GM19372 (cell line): Measurements from ENCODE around the gene DGKH.
A peak's percentile ranks its signal among the peaks of the same experiment; 100 is the strongest.
"Not testable (repeated sequence)": the region's sequence is repeated elsewhere in the genome, so short reads cannot be mapped to it uniquely, and the experiment has no call there.

ENCODE experiments used
- ATAC-seq: cut with Tn5 transposase; IDR thresholded peaks from one replicate; pipeline ENCODE4 v1.9.1; 2021; ENCODE audit warnings: mild to moderate bottlenecking, low read depth, moderate library complexity; ENCODE audit not compliant: unreplicated experiment

Gene DGKH

DNA sequence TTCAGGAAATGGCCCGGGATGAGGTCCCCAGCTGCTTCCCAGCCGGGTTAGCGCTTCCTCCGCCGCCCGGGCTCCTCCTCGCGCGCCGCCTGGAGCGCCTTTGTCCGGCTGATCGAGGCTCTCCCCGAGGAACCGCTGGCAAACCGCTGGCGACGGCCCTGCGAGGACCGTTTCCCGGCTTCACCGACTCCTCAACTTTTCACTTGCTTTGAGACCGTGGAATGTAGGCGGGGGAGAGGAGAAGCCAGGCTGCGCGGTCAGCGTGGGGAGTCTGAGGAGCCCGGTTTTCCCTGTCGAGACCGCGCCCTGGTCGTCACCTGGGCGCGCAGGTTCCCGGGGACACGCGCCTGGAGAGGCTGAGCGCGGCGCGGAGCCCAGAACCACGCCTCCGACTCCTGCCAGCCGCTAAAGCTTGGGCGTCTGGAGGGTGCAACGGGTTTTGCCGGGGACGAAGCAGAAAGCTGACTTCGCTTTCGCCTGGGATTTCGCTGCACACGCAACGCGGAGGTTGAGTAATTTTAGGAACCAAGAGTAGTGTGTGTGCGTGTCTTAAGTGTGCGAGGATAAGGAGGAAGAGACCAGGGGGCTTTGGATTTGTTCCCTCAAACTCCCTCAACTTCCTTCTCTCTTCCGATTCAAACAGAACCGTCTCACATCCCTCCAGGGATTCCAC lies 7.3 kb upstream of the DGKH start:
- peak; percentile 10 for ATAC-seq

DNA sequence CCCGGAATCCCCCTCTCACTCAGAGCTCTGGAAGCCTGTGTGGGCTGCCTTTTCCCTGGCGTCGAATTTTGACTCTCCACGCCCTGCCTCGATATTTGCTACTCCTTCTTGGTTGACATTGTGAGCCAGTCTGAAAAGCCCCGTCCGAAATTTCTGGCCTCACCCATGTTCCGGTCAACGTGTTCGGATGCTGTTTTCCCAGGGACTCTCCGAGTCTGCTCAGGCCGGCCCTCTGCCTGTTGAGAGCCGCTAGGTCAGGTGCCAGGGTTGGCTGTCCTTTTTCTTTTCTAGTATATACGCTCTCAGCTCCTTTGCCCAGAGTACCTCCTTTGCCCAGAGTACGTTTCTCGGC lies 6.8 kb upstream of the DGKH start:
- ATAC-seq, result no peak

DNA sequence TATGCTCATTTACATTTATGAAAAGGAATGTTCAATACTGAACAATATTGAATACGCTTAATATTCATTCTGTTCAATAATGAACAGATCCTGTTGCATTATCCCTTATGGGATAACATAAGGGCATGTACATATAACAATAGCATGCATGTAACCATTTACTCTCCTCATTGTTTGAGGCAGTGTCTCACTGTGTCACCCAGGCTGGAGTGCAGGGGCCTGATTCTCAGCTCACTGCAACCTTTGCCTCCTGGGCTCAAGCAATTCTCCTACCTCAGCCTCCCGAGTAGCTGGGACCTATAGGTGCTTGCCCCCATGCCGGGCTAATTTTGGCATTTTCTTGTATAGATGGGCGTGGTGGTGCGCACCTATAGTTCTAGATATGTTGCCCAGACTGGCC lies 4.8 kb upstream of the DGKH start:
- ATAC-seq, result no peak

DNA sequence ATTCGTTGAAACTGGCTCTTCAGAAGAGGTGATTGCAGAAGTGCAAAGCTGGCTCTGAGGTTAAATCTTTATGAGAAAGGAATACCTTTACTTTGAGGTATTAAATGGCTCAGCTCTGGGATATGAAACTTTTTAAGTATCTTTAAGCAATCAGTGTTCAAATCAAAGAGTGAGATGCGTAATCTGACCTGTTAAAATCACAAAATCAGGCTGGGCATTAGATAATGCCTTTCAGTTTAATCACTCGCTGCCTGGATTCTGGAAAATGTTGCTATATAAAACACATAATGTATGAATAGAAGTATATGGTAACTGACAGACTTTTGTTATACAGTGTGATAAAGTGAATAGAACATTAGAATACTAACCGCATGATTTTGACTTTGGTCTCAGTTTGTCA lies 2.0 kb upstream of the DGKH start:
- no peak for ATAC-seq

DNA sequence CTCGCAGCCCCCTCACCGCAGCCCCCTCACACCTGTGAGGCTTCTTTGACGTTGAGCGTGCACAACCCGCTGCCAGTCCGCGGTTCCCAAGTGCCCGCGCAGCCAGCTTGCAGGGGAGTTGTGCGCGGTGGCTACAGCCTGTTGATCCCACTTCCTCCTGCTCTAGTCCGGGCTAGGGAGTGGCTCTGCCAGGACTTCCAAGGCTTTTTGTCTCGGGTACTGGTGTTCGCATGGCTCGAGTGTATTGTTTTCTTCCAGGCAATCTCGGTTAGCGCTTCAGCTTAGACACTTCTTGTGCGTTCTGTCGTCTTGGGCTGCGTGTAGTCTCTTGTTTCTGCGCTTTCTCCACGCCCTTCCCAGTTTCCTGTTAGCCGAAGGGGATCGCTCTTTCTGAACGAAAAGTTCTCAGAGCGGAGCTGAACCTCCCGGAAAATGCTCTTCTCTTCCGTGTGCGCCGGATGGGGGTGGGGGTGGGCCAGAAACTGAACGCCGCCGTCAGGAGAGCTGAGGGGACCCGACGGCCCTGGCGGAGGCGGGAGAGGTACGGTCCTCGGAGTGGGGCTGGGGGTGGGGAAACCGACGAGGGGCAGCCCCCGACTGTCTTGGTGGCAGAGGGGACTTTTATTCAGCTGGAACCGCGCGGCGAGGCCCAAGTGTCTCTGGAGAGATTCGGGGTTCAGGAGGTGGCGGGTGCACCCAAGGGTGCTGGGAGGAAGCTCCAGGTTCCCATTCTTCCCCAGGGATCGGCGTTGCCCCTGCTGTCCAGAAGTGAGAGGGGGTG lies 697 bp upstream of the DGKH start:
- ATAC-seq, result no peak

DNA sequence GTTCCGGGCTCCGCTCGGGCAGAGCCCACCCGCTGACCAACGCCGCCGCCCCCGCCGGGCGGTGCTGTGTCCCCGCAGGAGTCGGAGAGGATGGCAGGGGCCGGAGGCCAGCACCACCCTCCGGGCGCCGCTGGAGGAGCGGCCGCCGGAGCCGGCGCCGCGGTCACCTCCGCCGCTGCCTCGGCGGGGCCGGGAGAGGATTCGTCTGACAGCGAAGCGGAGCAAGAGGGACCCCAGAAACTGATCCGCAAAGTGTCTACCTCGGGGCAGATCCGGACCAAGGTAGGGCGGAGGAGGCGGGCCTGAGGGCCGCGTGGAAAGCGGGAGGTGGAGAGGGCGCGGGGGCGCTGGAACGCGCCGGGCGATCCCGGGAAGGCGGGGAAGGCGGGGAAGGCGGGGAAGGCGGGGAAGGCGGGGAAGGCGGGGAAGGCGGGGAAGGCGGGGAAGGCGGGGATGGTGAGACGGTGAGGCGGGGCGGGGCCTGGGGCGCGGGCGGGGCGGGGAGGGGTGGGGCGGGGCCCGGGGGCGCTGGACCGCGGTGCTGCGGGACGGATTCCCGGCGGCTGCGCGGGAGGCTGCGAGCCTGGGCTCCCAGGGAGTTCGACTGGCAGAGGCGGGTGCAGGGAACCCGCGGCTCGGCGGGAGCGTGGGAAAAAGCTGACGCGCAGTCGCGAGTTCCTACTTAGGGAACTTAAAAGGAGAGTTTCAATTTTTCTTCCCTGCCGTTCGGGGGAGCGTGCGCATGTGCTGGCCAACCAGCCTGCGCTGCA lies 421 bp downstream of the DGKH start:
- ATAC-seq, result no peak

DNA sequence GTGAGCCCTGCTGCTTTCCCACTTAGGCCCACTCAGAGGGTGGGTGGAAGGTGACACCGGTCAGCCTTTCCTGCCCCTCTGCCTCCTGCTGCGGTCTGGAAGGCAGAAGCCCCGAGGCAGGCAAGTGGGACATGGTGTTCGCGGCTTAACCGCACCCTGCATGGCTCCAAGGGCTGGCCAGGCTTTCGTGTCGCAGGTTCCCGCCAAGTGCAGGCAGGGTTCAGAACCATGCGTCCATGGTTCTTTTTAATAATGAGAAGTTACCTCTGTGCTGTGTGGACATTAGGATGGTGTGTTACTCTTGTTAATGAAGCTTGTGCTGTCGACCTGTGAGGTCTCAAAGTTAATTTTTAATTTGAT lies 986 bp downstream of the DGKH start:
- no peak for ATAC-seq

DNA sequence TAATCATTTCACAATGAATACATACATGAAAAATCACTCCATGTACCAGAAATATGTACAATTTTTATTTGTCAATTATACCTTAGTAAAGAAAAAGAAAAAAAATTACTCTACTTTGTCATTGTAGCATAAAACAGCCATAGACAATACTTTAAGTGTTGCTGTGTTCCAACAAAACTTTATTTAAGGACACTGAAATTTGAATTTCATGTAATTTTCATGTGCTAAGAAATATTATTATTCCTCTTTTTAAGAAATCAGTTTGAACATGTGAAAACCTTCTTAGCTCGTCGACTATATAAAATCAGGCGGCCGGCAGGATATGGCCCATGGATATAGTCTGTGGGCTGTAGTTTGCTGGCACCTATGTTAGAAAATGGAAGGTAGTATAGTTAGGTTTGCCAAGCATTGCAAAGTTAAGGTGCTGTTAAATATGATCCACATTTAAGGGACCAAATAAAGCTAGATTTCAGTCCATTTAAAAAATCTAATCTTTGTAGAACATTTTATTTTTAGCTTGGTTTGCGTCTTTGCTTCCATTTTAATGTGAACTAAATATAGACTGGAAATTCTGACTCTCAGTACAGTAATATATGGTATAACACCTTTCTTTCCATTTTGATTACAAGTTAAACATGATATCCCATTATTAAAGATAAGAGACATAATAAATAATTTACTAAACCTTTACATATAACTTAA lies 6.5 kb downstream of the DGKH start:
- ATAC-seq, result no peak

DNA sequence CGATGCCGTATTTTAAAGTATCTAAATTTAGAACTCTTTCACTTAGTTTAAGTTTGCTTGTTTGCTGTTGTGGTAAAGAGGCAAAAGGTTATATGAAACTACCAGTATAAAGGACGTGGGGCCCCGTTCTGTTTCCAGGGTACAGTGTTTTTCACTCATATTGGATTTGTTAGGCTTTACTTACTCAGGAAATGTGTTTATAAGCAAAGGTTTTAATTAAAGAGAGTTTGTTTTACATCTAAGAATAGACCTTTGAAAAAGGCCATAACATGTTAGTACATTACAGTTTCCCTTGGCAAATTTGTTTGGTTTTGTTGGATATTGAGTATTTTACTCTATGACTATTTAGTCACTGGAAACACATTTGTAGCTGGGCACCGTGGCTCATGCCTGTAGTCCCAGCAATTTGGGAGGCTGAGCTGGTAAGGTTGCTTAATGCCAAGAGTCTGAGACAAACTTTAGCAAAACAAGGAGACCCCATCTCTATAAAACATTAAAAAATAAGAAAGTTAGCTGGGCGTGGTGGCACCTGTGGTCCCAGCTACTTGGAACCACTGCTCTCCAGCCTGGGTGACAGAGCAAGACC lies 7.1 kb downstream of the DGKH start:
- no peak for ATAC-seq

DNA sequence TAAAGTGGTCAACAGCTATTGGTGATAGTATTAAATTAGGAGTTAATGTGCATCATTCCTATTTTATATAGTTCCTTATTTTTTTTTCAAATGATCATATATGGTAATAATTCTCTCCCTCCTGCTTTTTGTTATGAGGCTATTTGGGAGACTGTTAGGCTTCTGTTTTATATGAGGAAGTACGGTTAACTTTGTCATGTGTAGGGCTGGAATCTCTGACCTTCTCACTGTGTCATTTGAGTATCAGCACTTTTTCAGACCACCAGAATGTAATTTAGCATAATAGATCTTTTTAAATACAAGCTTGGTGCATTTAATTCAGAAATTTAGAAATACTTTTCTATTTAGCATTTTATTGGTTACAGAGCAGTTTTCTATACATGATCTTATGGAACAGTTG lies 7.7 kb downstream of the DGKH start:
- ATAC-seq, result no peak

DNA sequence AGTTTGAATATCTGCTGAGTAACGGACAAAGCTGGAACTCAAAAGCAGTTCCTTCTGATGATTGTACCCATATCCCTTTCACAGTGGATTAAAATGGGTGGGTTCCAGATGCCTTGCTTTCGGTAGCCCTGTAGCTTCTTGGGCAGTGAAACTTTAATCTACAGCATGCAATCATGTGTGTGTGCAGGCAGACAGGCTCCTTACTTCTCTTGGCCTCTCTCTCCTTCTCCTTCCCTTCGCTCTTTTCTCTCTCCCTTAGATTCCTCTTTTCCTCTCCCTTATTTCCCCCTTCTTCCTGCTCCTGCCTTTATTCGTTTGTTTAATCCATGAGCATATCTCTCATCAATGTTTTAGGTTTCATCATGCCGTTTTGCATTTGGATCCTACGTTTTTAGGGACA lies 8.1 kb downstream of the DGKH start:
- ATAC-seq, result no peak

DNA sequence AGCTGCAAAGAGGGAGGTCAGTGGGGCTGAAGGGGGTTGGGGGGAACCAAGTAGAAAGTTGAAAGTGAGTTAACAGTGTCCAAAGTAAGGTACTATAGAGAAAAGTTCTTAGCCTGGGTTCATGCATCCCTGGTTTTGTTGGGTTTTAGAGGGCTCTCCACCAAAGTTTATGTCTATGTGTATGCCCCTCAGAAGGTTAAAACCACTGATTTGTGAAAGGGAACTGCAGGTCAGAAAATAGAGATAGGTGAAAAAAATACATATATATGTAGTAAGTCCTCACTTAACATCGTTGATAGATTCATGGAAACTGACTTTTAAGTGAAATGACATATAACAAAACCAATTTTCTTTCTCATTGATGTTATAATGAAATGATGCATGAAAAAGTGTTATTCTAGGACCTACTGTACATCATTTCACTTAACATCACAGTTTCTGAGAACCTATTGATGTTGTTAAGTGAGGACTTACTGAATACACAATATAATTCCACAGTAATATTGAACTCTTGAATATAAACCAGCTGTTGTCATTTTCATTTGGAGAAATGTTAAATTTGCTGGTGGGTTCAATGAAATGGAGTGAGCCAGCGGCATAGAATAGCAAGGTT lies 9.6 kb downstream of the DGKH start:
- no peak for ATAC-seq

DNA sequence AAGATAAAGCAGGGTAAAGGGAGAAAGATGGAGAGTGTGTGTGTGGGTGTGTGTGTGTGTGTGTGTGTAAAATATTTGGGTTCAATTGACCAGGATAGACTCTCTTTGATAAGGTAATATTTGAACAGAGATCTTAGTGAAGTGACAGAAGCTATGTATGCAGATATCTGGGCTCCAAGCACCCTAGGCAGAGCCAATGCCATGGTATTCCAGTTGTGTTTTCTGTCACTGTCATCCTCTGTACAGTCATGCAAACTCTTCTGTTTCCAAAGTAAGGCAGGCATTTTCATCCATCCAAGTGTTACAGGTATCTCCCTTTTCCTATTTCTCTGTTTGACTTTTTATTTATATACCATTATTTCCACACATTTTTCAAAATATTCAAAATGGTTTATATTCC lies 13.5 kb downstream of the DGKH start:
- no peak for ATAC-seq

DNA sequence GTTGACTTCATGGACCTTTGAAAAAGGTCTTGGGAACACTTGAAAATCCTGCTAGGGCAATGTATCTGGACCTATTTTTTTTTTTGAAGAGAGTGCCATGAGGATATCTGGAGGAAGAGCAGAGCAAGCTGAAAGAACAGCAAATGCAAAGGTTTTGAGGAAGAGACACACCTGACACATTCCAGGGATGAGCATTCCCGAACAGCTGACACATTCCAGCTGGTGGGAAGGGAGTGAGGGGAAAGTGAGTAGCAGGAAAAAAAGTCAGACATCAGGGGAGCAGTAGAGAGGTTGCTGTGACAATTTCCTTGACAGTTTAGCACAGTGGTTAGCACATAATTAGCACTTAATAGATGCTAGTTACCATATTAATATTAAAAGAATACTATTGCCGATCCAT lies 14.7 kb downstream of the DGKH start:
- no peak for ATAC-seq

DNA sequence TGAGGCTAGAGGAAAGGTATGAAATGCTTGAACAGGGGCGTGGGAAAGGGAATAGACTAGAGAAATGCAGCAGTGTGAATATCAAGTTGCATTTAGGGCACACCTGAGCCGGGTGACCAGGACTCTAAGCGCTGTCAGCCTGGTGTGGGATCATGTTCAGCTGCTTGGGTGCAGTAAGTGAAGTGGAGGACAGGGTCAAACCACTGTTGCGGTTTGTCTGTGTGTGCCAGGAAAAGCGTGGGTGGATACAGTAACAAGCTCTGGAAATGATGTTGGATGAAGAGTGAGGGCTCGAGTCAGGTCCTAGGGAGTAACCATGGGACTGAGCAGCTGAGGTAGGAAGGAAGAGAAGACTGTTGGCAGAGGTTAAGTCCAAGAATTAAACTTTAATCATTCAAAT lies 15.8 kb downstream of the DGKH start:
- no peak for ATAC-seq

DNA sequence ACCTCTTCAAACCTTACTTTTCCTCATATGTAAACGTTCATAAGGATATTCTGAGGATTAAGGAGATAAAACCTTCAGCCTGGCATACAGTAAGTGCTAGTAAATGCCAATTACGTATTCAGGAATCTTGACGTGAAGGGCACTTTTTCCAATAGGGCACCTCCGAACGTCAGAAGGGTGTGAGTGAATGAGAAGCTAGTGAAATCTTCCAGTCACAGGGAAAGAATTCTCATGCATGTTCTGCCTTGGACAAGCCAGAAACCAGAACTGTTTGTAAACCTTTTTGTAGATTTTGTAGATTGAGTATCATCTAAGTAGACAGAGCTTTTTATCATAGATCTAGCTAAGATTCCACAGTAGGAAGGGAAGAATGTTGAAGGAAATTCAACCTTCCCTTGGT lies 16.5 kb downstream of the DGKH start:
- no peak for ATAC-seq

DNA sequence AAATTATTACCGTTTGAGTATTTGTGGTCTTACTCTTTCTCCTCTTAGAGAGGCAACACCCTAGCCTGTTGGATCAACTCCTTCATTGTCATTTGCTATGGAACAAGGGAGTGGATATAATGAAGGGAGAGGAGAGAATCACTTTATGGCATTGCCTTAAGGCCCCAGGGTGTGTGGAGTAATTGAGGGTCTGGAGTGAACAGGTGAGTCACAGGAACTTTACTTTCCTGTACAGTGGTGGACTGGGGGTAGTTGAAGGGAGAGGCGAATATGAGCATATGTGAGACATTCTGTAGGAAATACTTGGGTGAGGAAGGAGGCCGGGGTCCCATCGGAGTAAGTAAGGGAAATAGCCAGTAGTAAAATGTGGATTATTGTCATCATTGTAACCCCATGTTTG lies 17.0 kb downstream of the DGKH start:
- ATAC-seq, result no peak

DNA sequence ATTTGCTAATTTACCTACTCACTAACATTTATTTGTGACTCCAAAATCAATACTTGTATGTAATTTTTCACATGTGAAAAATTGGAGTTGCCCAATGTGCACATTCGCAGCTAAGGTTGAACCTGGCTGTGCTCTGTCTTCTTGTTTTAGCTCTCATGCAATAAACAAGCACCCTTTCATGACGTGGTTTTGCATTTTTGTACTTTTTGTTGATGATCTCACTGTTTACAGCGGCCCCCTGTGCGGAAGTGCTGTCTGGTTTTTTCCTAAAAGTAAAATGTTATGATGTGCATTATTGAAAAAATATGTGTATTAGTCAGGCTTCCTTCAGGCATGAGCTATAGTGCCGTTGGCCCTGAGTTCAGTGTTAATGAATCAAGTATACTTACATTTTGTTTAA lies 18.1 kb downstream of the DGKH start:
- no peak for ATAC-seq

DNA sequence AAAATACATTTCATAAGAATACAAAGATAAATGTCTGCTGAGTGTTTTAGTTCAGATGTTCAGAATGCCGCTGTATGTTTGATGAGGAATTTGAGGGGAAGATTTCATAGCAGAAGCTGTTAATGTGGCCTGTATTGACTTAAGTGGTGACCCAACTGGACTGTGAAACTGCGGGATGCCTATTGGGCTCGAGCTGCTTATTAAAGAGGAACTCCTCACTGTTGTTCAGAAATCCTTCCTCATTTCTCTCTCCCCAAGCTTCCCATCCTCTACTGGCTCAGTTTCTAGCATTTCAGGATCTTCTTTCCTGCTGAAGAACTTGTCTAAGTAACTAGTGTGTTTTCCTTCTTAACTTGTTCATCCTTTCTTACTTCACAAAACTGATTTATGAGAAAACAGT lies 20.4 kb downstream of the DGKH start:
- ATAC-seq, result no peak

DNA sequence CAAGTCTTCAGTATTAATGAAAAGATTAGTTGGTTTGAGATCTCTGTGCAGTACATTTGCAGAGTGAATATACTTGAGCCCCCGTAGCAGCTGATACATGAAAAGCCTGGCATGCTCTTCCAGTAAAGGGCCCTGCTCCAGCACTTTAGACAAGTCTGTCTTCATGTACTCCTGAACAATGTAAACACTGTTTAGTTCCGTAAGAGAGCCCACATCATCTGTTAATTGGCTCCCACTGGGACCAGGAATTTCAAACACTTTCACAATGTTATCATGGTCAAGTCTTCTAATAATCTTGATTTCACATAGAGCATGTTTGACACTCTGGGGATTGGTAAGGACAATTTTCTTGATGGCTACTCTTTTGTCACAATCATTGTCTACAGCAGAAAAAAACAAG lies 22.2 kb downstream of the DGKH start:
- ATAC-seq, result not testable (repeated sequence)
